ENCODE data around the gene MACROH2A1.

GRCh38 chr5:135444881-135445280 lies 45.9 kb upstream of the MACROH2A1 start:
- TF ChIP-seq POLR2A (IDR thresholded peaks at IDR 0.05) (no peak), CTCF (IDR thresholded peaks at IDR 0.05 in 4 of 5, conservative IDR thresholded peaks at IDR 0.05 in 1 of 5) (no peak)
